GM11168 (cell line): ENCODE results near the gene SORCS2.

Source experiments
- in situ Hi-C: fragments of 300-500 bp; cut with MboI; formaldehyde crosslinking; loops from one replicate; pipeline ENCODE4 v1.12.0; 2022; ENCODE audit warnings: low sequenced_read_pairs; ENCODE audit not compliant: unreplicated experiment

Gene SORCS2

DNA sequence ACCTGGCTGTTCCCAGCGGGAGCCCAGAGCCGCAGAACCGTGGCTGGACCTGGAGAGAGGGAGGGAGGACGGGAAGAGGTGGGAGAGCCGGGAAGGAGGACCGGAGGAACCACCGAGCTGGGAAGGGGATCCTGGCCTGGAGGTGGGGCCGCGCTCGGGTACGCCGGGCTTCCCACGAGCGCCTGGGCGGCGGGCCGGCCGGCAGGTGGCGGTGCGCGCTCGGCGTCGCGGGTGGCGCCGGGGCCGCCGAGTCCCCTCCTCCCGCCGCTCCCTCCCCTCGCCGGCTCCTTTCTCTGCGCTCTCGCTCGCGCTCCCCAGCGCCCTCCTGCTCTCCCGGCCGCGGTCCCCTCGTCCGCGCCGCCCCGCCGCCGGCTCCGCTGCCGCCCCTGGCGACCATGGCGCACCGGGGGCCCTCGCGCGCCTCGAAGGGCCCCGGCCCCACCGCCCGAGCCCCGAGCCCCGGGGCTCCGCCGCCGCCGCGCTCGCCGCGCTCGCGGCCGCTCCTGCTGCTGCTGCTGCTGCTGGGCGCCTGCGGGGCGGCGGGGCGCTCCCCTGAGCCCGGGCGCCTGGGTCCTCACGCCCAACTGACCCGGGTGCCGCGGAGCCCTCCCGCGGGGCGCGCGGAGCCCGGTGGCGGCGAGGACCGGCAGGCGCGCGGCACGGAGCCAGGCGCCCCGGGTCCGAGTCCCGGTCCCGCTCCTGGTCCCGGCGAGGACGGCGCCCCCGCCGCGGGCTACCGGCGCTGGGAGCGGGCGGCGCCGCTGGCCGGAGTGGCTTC lies at the start of gene SORCS2:
SORCS2 (plus strand) TSS at position 287 of the 778 bp plus-strand sequence.
- in situ Hi-C loops: no loop called here

DNA sequence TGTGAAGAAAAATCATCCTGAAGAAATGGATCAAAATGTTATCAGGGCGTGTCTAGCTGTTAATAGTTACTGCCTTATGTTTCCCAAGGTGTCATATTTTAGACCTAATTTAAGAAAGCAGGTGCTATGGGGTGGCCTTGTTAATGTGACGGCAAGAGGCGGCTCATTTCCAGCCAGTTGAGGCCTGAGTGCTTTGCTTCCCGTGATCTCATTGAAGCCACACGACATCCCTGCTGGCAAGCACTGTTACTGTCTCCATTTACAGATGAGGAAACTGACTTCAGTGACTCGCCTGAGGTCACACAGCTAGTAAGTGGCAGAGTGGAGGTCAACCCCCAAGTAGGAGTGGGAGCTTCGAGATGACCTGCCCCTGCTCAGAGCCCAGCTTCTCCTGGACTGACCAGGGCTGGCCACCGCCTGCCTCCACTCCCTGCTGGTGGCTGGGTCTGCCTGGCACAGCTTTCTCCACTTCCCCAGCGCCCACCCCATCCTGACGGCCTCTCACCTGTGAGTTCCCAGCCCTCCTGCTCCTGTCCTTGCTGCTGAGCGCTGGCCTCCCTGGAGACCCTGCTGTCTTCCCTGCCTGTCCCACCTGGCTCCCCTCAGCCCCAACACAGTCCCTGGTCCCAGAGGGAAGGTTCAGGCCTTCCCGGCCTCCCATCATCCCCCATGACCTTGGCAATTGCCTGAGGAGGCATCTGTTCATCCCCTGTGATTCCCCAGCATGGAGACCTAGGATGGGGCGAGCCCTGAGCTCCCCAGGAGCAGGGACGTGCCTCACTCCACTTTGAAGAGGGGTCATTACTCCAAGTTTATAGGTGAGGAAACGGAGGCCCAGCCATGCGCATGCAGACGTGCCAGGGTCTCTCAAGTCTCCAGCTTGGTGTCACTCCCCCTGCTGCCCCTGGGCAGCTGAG lies 47.7 kb upstream of the SORCS2 start:
- in situ Hi-C loops: no loop called here

DNA sequence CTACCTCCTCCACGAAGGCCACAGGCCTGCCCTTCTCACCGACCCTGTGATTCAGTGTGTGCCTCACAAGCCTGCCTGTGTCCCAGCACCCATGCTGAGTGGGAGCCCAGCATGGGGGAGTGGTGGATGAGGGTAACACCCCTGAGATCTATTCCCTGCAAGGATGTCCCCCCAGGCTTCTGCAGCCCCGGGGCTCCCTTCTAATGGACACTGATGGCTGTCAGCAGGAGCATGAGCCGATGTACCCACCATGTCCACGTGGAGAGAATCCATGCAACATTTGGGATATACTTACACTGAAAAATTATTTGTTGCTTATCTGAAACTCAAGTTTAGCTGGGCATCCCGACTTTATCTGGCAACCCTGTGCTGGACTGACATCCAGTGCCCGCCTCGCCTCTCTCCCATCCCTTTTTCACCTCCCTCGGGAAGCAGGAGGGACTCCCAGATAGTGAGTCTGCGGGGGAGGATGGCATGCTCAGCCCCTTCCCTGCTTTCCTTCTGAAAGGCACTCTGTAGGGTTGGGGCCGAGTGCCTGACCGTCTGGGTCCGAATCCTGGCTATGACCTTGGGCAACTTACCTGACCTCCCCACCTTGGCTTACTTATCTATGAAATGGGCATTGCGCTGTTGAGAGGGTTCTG lies 46.9 kb upstream of the SORCS2 start:
- in situ Hi-C loops: no loop called here

DNA sequence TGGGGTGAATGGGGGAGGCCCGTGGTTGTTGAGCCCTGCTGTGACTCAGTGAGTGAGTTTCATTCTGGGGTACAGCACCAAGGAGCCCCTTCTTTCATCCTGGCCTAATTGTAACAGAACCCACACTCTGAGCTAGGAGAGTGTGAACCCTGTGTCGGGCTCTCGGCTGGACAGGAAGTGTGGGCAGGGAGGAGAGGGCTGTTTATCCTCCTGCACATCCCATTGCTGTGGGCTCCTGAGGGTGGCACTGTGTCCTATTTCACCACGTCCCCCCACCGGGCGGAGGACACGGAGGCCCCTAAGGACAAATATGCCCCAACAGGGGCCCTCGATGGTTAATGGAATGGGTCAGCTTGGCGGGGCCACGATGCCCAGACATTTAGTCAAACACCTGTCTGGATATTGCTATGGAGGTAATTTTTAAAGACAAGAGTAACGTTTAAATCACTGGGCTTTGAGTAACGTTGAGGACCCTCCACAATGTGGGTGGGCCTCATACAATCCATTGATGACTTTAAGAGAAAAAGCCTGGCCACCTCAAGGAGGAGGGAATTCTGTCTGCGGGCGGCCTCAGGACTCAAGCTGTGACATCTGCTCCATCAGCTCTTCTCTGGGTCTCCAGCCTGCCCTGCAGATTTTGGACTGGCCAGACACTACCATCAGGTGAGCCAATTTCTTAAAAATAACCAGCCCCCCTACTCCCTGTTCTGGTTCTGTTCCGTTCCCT lies 46.1 kb upstream of the SORCS2 start:
- in situ Hi-C loops: no loop called here

DNA sequence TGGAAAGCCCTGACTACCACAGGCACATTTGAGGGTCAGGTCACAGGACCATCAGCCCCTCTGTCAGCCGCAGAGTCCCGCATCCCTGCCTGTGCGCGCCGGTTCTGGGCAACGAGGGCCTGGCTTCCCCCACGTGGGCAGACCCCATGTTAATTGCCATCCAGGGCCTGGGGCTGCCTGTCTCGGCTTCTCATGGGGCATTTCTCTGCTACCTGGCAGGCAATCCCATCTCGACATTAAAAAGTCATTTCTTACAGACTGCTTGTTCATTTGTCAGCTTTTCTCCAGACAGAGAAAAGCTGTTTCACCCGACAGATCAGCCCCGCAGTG lies 45.6 kb upstream of the SORCS2 start:
- in situ Hi-C loops: no loop called here

DNA sequence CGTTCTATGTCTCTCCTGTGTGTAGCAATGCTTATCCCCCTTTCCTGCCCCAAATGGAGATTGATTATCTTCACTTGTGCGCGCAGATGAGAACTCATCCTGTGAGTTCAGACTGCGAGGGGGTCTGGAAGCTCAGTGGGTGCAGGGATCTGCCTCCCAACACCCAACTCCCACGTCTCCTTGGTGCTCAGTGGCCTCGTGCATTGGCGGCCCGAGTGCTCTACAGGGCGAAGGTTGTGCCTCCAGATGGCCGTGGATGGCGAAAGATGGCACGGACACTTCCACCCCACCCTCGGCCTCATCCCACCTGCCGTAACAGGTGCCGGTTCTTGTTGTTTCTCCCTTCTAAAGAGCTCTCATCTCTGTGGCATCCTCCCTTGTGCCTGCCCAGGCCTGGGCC lies 45.1 kb upstream of the SORCS2 start:
- in situ Hi-C loops: no loop called here

DNA sequence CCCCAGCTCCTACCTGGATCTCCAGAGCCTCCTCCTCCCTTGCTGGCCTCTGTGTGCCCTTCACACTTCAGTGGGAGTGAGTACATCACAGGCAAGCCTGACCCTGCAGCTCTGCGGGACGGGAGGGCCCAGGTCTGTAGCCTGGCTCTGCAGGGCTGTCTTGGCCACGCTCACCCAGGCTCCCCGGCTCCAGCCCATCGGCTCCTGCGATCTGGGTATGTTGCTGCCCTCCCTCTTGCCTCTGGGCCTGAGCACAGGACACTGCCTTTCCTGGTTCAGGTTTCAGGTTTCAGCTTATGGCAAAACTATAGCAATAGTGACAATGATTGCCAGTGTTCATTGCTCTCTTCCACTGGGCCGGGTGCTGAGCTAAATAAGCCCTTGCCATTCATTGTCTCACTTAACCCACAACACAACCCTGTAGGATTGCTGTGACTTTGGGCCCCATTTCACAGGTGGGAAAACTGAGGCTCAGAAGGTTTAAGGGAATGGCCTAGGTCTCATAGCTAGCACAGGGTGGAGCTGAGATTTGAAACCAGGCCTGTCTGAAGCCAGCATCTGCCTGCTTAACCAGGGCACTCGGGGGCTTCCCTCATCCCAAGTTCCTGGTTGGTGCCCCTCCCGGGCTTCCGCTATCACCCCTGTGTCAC lies 44.6 kb upstream of the SORCS2 start:
- in situ Hi-C loops: no loop called here

DNA sequence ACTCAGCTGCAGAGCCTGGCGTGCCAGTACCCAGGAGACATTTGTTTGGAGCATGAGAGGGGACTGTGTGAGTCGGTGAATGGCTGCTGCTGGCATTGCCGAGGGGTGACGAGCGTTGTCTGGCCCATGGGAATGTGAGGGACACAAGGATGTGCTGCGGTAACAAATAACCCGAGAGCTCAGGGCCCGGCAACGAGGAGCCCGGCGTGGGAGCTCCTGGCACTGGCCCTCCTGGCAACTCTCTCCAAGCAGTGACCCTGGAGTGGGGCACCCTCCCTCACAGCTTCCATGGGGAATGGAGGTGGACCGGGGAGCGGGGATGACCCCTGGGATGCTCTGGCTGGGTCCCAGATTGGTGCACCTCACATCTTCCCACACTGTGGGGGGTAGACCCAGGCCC lies 44.0 kb upstream of the SORCS2 start:
- in situ Hi-C loops: no loop called here

DNA sequence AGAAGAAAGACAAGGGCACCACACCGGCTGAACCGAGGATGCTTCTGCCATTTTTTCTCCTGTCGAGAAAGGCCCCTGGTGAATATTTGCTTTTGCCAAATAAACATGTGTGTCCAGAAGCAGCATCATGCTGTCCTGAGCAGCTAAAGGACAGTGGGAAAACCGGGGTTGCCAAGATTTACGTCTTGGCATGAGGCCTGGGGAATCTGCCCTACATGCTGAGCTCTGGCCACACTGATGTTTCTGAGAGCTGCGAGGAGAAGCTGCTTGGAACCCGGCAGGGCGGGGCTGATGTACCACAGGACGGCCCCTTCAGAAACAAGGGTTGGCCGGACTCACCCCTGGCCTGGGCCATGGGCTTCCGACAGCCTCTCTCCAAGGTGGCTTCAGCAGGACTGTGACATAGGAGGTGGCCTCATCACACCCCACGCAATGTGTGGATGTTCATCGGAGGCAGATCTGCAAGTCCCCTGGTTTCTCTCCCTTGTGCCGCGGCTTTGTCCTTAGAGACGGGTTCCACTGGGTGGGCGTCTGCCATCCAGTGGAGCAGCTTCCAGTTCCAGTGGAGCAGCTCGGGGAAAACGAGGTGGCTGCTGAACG lies 42.2 kb upstream of the SORCS2 start:
- in situ Hi-C loops: no loop called here

DNA sequence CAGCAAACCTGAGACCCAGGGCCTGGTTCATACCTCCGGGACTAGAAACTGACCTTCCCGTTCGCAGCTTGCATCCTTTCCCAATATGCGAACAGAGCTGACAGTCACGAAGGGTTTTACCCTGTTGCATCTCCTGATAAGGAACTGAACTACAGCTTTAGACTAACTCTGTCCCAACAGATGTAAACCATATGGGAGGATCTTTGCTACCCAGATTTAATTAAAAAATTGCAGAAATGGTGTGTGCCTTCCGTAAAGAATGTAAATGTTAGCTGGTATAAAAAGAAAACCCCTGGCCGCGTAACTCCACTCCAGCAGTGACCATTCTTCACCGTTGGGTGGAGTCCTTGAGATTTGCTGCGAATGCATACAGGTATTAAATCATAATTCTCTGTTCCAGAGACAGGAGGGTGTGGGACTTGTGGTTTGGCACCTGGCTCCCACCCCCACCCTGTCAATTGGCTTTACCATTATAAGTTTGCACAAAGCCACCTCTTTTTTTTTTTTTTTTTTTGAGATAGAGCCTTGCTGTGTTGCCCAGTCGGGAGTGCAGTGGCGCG lies 40.6 kb upstream of the SORCS2 start:
- in situ Hi-C loops: no loop called here

DNA sequence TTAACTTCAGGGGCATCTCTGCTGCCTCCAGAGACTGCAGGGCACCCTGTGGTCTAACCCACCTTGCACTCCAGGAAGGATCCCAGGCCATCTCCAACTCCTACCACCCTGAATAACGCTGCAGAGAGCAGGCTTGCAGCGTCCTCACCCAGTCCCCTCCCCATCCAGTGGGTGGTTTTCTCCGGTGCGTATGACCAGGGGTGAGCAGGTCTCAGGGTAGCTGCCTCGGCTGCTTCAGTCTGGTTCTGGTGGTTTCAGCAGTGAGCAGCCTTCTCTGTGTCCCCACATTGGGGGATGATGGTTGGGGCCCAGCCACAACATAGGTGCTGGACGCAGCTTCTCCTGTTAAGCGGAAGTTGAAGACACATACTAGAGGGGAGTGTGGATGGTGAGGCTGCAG lies 38.6 kb upstream of the SORCS2 start:
- in situ Hi-C loops: no loop called here

DNA sequence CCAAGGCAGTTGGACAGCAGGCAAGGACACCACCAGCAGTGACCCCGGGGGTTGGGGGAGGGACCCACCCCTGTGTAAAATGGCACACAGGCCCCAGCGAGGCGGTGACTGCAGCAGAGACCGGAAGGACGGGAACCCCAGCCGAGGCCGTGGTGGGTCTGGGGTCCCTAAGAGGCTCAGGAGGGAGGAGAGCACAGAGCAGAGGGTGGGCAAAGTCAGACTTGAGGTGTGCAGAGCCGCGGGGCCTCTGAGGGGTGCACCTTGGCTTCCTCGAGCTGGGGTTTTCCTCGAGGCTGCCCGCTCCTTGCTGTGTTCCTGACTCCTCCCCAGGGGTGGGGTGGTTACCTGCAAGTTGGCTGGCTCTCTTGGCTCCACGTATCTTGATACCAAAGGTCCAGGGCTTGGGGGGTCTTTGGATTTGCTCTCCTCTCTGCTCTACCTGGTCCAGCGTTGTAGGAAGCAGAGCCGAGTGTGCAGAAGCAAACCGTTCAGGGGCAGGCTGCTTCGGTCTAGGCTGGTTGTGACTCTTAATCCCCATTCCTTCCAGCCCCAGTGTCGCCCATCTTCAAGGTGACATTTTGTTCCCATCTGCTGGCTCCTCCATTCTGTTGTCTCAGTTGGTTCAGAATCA lies 37.9 kb upstream of the SORCS2 start:
- in situ Hi-C loops: no loop called here

DNA sequence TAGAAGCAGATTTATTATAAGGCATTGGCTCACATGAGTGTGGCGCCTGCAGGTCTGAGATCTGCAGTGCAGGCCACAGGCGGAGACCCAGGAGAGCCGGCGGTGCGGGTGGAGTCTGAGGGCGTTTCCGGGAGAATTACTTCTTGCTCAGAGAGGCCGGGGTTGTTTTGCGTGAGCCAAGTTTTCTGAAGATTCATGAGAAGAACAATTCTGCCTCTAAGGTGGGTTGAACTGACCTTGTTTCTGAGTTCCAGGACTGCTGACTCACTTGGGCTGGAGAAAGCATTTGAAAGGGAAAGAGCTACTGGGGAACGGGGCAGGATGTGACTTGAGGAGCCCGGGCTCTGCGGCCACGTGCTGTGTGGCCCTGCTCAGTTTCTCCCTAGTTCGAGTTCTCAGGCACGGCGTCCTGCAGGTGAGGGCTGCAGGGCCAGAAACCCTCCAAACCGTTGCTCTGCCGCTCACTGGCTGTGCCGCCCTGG lies 36.7 kb upstream of the SORCS2 start:
- in situ Hi-C loops: no loop called here

DNA sequence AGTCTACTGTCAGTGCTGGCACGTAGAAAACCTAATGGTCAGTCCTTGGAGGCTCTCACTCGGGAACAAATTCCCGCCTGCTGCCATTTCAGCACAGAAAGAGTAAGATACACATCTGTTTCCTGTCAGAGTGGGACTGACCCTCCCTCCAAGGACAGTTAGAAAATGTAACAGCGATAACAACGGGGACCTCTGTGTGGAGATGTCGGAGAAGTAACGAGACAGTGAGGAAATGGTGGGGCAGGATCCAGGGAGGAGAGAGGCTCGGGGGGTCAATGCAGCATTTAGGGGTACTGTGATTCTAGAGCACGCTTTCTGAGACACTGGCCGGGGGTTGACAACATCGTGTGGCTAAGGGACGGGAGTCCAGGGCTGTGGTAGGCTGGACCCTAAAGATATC lies 36.0 kb upstream of the SORCS2 start:
- in situ Hi-C loops: no loop called here

DNA sequence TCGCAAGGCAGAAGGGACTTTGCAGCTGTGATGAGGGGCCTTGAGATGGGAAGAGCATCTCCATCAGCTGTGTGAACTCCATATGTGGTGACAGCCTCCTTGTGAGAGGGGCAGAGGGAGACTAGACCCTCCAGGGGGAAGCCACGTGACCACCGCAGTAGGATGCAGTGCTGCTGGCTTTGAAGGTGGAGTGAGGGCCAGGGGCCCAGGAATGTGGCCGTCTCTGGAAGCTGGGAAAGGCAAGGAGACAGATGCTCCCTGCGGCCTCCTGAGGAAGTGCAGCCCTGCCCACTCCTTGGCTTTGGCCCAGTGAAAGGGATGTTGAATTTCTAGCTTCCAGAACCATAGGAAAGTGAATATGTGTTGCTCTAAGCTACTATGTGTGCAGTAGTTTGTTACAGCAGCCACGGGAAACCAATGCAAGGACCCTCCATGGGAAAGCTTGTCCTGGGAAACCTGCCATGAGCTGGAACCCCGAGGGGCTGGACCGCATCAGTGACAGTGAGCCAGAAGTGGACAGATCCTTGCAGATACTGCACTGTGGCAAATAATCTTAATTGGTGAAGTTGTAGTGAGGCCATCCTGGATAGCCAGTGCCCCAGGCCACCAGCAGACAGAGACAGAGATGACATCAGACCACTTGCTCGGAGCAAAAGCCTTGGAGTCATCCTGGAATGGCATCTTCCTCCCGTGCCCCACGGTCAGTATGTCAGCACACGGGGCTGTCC lies 35.4 kb upstream of the SORCS2 start:
- in situ Hi-C loops: no loop called here

DNA sequence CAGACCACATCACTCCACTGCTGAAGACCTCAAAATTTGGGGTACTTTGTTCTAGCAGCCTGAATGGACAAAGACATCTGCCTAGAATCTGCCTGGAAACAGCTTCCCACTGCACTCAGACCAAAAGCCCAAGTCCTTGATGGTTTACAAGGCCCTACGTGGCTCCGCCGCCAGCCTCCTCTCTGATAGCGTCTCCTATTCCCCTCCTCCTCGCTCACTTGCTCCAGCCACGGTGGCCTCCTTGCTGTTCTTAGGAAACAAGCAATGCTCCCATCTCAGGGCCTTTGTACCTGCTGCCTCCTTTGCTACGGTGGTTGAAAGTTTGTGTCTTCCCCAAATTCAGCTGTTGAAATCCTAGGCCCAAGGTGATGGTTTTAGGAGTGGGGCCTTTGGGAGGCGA lies 34.7 kb upstream of the SORCS2 start:
- in situ Hi-C loops: no loop called here

DNA sequence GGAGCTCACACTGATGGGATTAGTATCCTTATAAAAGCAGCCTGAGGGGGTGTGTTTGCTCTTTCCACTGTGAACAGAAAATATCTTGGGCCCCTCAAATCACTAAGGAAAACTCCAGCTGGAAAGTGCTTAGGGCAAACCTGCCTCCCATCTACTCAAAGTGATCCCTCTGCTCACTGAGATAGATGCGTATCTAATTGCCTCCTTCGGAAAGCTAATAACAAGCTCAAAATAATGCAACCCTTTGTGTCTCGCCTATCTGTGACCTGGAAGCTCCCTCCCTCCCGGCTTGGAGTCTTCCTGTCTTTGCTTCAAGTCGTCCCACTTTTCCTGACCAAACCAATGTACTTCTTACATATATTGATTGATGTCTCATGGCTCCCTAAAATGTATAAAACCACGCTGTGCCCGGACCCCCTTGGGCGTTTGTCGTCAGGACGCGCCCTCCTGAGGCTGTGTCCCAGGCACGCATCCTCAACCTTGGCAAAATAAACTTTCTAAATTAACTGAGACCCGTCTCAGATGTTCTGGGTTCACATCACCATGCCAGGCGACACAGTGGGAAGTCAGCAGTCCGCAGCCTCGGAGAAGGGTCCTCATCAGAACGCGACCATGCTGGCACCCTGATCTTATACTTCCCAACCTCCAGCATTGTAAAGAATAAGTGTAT lies 34.1 kb upstream of the SORCS2 start:
- in situ Hi-C loops: no loop called here

DNA sequence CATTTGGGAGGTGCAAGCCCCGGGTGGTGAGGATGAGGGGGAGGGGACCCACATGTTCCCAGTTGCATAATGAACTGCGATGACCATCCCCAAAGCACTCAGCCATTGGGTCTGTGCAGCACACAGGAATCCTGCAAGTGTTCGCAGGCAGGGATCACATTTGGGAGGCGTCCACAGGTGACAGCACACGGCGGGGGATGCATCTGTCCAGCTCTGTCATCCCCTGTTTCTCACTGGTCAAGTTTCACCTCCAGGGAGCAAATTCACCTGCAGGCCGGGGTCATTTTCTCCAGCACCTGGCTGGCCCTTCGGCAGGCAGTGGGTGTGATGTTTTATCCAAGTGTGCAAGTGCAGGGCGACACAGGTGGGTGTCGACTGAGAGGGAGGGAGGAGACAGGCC lies 33.3 kb upstream of the SORCS2 start:
- in situ Hi-C loops: no loop called here
